A549 (cell line): Measurements from ENCODE around the gene BTG3. TPM values are rescaled to one million over a fixed set of nuclear protein-coding genes. Genes with fewer than 3 reads are reported as not detected.

Source experiments
- ATAC-seq, 2 experiments: fragments of 200-7000 bp in 1 of 2; fragments of >200 bp in 1 of 2; cut with Nextera tagmentation in 1 of 2; cut with Tn5 transposase in 1 of 2; 3 replicates each; pipeline versions ENCODE4 v1.8.0 to v1.9.1; 2018 to 2020; ENCODE audit warnings: mild to moderate bottlenecking in 1 of 2, moderate library complexity in 1 of 2
- CTCF ChIA-PET: fragments of 300-600 bp; sonication (Branson Sonifier 250); formaldehyde crosslinking; extraction: SDS; loops from one replicate; lab custom pipeline; 2021; ENCODE audit warnings: antibody characterized with exemption, inconsistent platforms; lab: Yijun Ruan, JAX
- POLR2A ChIA-PET: fragments of 350-600 bp; formaldehyde crosslinking; extraction: SDS; loops from one replicate; lab custom pipeline; 2021; ENCODE audit warnings: antibody characterized with exemption, inconsistent platforms; lab: Yijun Ruan, JAX
- DNase-seq, 2 experiments: peaks; one replicate each; pipeline versions ENCODE4 v3.0.0 to v3.0.0-alpha.2; 2011 to 2016; ENCODE audit warnings: low read depth in 1 of 2, low spot score in 1 of 2
- FAIRE-seq: peaks from 2 replicates; lab custom pipeline; 2011; peaks lifted over from hg19 to GRCh38; lab: Jason Lieb, UNC
- H3K27ac ChIP-seq, 2 experiments: fragments of >200 bp; sonication (Bioruptor Twin); formaldehyde crosslinking; 3 replicates each; pipeline ENCODE4 v1.5.1; 2016 to 2017
- H3K4me1 ChIP-seq: fragments of >200 bp; sonication (Bioruptor Twin); formaldehyde crosslinking; 3 replicates; pipeline ENCODE4 v1.6.1; 2016
- H3K4me2 ChIP-seq: fragments of >200 bp; sonication (Bioruptor Twin); formaldehyde crosslinking; 3 replicates; pipeline ENCODE4 v1.6.1; 2016
- H3K4me3 ChIP-seq: fragments of >200 bp; sonication (Bioruptor Twin); formaldehyde crosslinking; 3 replicates; pipeline ENCODE4 v1.5.1; 2016
- H3K9me3 ChIP-seq: fragments of >200 bp; sonication (Bioruptor Twin); formaldehyde crosslinking; 3 replicates; pipeline ENCODE4 v1.6.1; 2016
- CBX2 ChIP-seq: fragments of 200-600 bp; sonication (generic); IDR thresholded peaks from 2 replicates; pipeline ENCODE4 v1.6.1; 2016; ENCODE audit warnings: low read depth, mild to moderate bottlenecking, borderline replicate concordance
- CBX8 ChIP-seq: fragments of 200-600 bp; sonication (generic); IDR thresholded peaks from 2 replicates; pipeline ENCODE4 v1.6.1; 2016
- CHD4 ChIP-seq: fragments of 200-600 bp; sonication (generic); IDR thresholded peaks from 2 replicates; pipeline ENCODE4 v1.6.1; 2016; ENCODE audit warnings: antibody characterized with exemption, mild to moderate bottlenecking, borderline replicate concordance
- E2F6 ChIP-seq: IDR thresholded peaks from 2 replicates; pipeline ENCODE4 v1.6.1; 2012; ENCODE audit warnings: low read depth, borderline replicate concordance
- EP300 ChIP-seq, 2 experiments: fragments of >200 bp; sonication (Bioruptor Twin); formaldehyde crosslinking; IDR thresholded peaks; 2 replicates in 1 of 2; 3 replicates in 1 of 2; pipeline ENCODE4 v1.6.1; 2016 to 2017
- ESRRA ChIP-seq: fragments of 150-350 bp; IDR thresholded peaks from 2 replicates; pipeline ENCODE4 v1.6.1; 2014; ENCODE audit warnings: mild to moderate bottlenecking, low read length, borderline replicate concordance
- FOSL2 ChIP-seq, 2 experiments: fragments of 450-650 bp in 1 of 2; fragments of >200 bp in 1 of 2; sonication (Bioruptor Twin) in 1 of 2; formaldehyde crosslinking; IDR thresholded peaks; 2 replicates each; pipeline versions ENCODE4 v1.5.0 to v1.6.1; 2016 to 2020; ENCODE audit warnings: mild to moderate bottlenecking in 1 of 2, moderate library complexity in 1 of 2
- FOXS1 ChIP-seq: fragments of 250-450 bp; sonication (Bioruptor Pico); IDR thresholded peaks from 2 replicates; pipeline ENCODE4 v1.5.0; 2020; ENCODE audit warnings: mild to moderate bottlenecking, moderate library complexity
- GATA3 ChIP-seq: IDR thresholded peaks from 2 replicates; pipeline ENCODE4 v1.6.1; 2012; ENCODE audit warnings: borderline replicate concordance
- HDAC2 ChIP-seq: fragments of 200-600 bp; sonication (generic); IDR thresholded peaks from 2 replicates; pipeline ENCODE4 v1.6.1; 2016
- JUN ChIP-seq, 2 experiments: fragments of >200 bp; sonication (Bioruptor Twin); formaldehyde crosslinking; IDR thresholded peaks; 2 replicates in 1 of 2; 3 replicates in 1 of 2; pipeline ENCODE4 v1.6.1; 2016 to 2017
- JUNB ChIP-seq: fragments of >200 bp; sonication (Bioruptor Twin); formaldehyde crosslinking; IDR thresholded peaks from 2 replicates; pipeline ENCODE4 v1.6.1; 2016
- KDM5A ChIP-seq: fragments of 200-600 bp; sonication (generic); IDR thresholded peaks from 2 replicates; pipeline ENCODE4 v1.6.1; 2016; ENCODE audit warnings: antibody characterized with exemption, mild to moderate bottlenecking
- MAFK ChIP-seq: fragments of 450-650 bp; IDR thresholded peaks from 2 replicates; pipeline ENCODE4 v1.6.1; 2014; ENCODE audit not compliant: partially characterized antibody
- NFE2L2 ChIP-seq: fragments of 150-350 bp; conservative IDR thresholded peaks from 2 replicates; pipeline ENCODE4 v1.6.1; 2014; ENCODE audit warnings: low read length
- PHF8 ChIP-seq: fragments of 200-600 bp; sonication (generic); IDR thresholded peaks from 2 replicates; pipeline ENCODE4 v1.6.1; 2016; ENCODE audit warnings: low read depth, mild to moderate bottlenecking, antibody characterized with exemption, moderate library complexity, borderline replicate concordance
- POLR2AphosphoS2 ChIP-seq: conservative IDR thresholded peaks from 2 replicates; pipeline ENCODE4 v1.6.1; 2012; ENCODE audit warnings: low read length, improper control_type of control experiment, inconsistent platforms
- RARB ChIP-seq: fragments of 250-450 bp; sonication (Bioruptor Pico); IDR thresholded peaks from 2 replicates; pipeline ENCODE4 v1.8.0; 2021; ENCODE audit warnings: mild to moderate bottlenecking, moderate library complexity
- REST ChIP-seq: fragments of 200-600 bp; sonication (generic); IDR thresholded peaks from 2 replicates; pipeline ENCODE4 v1.6.1; 2016; ENCODE audit warnings: antibody characterized with exemption, mild to moderate bottlenecking, moderate library complexity
- RFX5 ChIP-seq: fragments of 450-650 bp; IDR thresholded peaks from 2 replicates; pipeline ENCODE4 v1.7.1; 2014; ENCODE audit warnings: antibody characterized with exemption, mild to moderate bottlenecking, moderate library complexity
- ZFP36 ChIP-seq: fragments of 450-650 bp; IDR thresholded peaks from 2 replicates; pipeline ENCODE4 v1.6.1; 2014; ENCODE audit warnings: borderline replicate concordance; ENCODE audit not compliant: partially characterized antibody
- ZSCAN20 ChIP-seq: fragments of 250-450 bp; sonication (Bioruptor Pico); IDR thresholded peaks from 2 replicates; pipeline ENCODE4 v1.8.0; 2022; ENCODE audit warnings: mild to moderate bottlenecking, moderate library complexity
- WGBS: methylation state at CpG from one replicate; pipeline ENCODE4 v1.1.6; 2017; ENCODE audit errors: missing lambda C conversion rate; 5-methylcytosine and 5-hydroxymethylcytosine counted together
- polyA plus RNA-seq, 4 experiments: library from polyadenylated mRNA; depleted of rRNA in 3 of 4; stranded (reverse); fragments of >200 nt; fragmentation: RNase III in 1 of 4; extraction: RNeasy Plus Mini Kit Qiagen cat#74134 plus additional on column Dnase treatment in 1 of 4; gene quantifications; 2 replicates in 3 of 4; 3 replicates in 1 of 4; pipeline ENCODE4 v1.2.3, GENCODE V29; 2011 to 2017
- TF ChIP-seq, protein P1 (sequence below): fragments of >200 bp; sonication (Bioruptor Twin); formaldehyde crosslinking; IDR thresholded peaks from 3 replicates; pipeline ENCODE4 v1.6.1; 2016

Gene BTG3
- polyA plus RNA-seq, 2 of the 4 experiments (the other 2 are of a cell fraction) = 19.6 to 46.1 TPM

DNA sequence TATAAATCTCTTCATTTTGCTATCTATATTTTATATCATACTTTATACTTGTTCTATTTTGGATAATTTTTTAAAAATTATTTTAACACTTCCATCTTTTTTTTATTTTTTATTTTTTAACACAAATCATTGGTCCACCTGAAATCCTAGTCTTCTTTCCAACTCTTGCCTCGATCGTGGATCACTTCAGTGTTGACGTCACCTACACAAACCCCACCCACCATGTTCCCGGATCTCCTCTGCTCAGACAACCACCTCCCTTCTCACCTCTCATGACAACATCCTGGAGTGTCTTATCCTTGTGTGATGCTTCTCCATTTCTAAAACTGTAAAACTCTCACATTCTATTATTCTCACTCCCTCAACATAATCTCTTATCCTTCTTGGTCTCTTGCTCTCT is 34.1 kb upstream of the BTG3 start:
- no peak for FAIRE-seq
- H3K4me3 ChIP-seq = no peak overlapping the region
- POLR2A ChIA-PET = no interaction called here
- no peak for TF ChIP-seq NFE2L2
- TF ChIP-seq E2F6 = no peak
- TF ChIP-seq CBX2 = no peak
- TF ChIP-seq JUNB = no peak
- TF ChIP-seq CBX8 = no peak
- TF ChIP-seq FOXS1 = no peak
- no peak for TF ChIP-seq HDAC2
- no peak for TF ChIP-seq MAFK
- TF ChIP-seq RFX5 = no peak
- TF ChIP-seq CHD4 = no peak
- TF ChIP-seq, all 56 proteins: peak for 0
- WGBS = 15% methylated on average over 4 of the region's 4 CpGs
- H3K4me2 ChIP-seq = no peak overlapping the region
- DNase-seq (no peak), ATAC-seq (no peak)
- CTCF ChIA-PET = no interaction called here
- no peak overlapping the region for H3K27ac ChIP-seq
- H3K4me1 ChIP-seq = no peaks in the 10 kb centered on the region
- H3K9me3 ChIP-seq = no peaks in the 10 kb centered on the region

GRCh38 chr21:17644186-17644585 is 31.5 kb upstream of the BTG3 start:
- TF ChIP-seq POLR2AphosphoS2 = no peak
- no peak for TF ChIP-seq GATA3
- no peak for TF ChIP-seq PHF8
- ChIA-PET POLR2A (no interaction called here), CTCF (no interaction called here)
- no peak for ATAC-seq
- Histone ChIP-seq H3K4me2 (no peak overlapping the region), H3K4me3 (no peak overlapping the region), H3K4me1 (no peaks in the 10 kb centered on the region), H3K9me3 (no peaks in the 10 kb centered on the region), H3K27ac (no peak overlapping the region)
- no peak for DNase-seq
- FAIRE-seq = no peak

DNA sequence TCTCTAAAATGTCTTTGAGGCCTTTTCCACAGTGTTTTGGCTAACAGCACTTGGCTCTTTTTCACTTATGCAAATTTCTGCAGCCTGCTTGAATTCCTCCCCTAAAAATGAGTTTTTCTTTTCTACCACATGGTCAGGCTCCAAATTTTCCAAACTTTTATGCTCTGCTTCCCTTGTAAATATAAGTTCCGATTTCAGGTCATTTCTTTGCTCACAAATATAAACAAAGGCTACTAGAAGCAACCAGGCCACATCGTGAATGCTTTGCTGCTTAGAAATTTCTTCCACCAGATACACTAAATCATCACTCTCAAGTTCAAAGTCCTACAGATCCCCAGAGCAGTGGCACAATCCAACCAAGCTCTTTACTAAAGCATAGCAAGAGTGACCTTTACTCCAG is 28.1 kb upstream of the BTG3 start:
- ChIA-PET POLR2A (no interaction called here), CTCF (interaction anchor here (1.3 kb wide), 1 partner anchor 38 kb away, joined by 3 read pairs; no protein-coding TSS in a partner anchor)
- no peaks in the 10 kb centered on the region for H3K4me1 ChIP-seq
- H3K4me2 ChIP-seq = no peak overlapping the region
- H3K27ac ChIP-seq = no peak overlapping the region
- H3K4me3 ChIP-seq = no peak overlapping the region
- 18% methylated on average over 2 of the region's 2 CpGs for WGBS
- no peak for FAIRE-seq
- no peak for TF ChIP-seq JUN (IDR thresholded peaks at IDR 0.05)
- TF ChIP-seq, protein P1, sequence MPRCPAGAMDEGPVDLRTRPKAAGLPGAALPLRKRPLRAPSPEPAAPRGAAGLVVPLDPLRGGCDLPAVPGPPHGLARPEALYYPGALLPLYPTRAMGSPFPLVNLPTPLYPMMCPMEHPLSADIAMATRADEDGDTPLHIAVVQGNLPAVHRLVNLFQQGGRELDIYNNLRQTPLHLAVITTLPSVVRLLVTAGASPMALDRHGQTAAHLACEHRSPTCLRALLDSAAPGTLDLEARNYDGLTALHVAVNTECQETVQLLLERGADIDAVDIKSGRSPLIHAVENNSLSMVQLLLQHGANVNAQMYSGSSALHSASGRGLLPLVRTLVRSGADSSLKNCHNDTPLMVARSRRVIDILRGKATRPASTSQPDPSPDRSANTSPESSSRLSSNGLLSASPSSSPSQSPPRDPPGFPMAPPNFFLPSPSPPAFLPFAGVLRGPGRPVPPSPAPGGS = no peak
- ATAC-seq = no peak
- H3K9me3 ChIP-seq = no peaks in the 10 kb centered on the region
- DNase-seq = no peak

- FAIRE-seq (no peak), ATAC-seq (no peak), DNase-seq (no peak)
- H3K9me3 ChIP-seq = no peaks in the 10 kb centered on the region
- H3K4me3 ChIP-seq = no peak overlapping the region
- no peak overlapping the region for H3K27ac ChIP-seq
- POLR2A ChIA-PET = no interaction called here
- no peak for TF ChIP-seq CBX2
- no peak for TF ChIP-seq REST
- TF ChIP-seq RARB (CRISPR knock-in tag) = no peak
- TF ChIP-seq FOSL2 (IDR thresholded peaks at IDR 0.05) = no peak
- no peak for TF ChIP-seq FOSL2 (CRISPR knock-in tag; IDR thresholded peaks at IDR 0.05)
- no peak for TF ChIP-seq KDM5A
- no peak for TF ChIP-seq ZSCAN20 (CRISPR knock-in tag)
- TF ChIP-seq EP300 (IDR thresholded peaks at IDR 0.05) = no peak
- no peak for TF ChIP-seq ESRRA
- TF ChIP-seq GATA3 = no peak
- TF ChIP-seq ZFP36 = no peak
- 93% methylated on average over 4 of the region's 4 CpGs for WGBS
- no peaks in the 10 kb centered on the region for H3K4me1 ChIP-seq
- CTCF ChIA-PET = no interaction called here
- no peak overlapping the region for H3K4me2 ChIP-seq
These were observed 24.0 kb upstream of the BTG3 start for GRCh38 chr21:17636711-17637110.
